Stimulated activated CD8-positive, alpha-beta memory T cell treated with anti-CD3 and anti-CD28 coated beads, Interleukin-15, amount 100 ng/mL, for 4 hours (primary cell): ENCODE data around the gene CST9.
"Not testable (repeated sequence)": the region's sequence is repeated elsewhere in the genome, so short reads cannot be mapped to it uniquely, and the experiment has no call there.

Experiments used
- DNase-seq, 2 donors: peaks; one replicate each; pipeline ENCODE4 v3.0.0-alpha.2; 2020; ENCODE audit warnings: low read depth in 2 of 2

Gene CST9

GRCh38 chr20:23587631-23588030, 18.1 kb downstream of the CST9 start:
- DNase-seq: no peak

GRCh38 chr20:23586735-23587525, 18.8 kb downstream of the CST9 start:
- DNase-seq: no peak

- no peak for DNase-seq
Observed at GRCh38 chr20:23585808-23586734, 19.6 kb downstream of the CST9 start.

- DNase-seq: no peak
Observed at GRCh38 chr20:23585449-23585807, 20.3 kb downstream of the CST9 start.

- DNase-seq: no peak
Observed at GRCh38 chr20:23584434-23585199, 21.1 kb downstream of the CST9 start.

GRCh38 chr20:23583526-23583925, 22.2 kb downstream of the CST9 start:
- no peak for DNase-seq

GRCh38 chr20:23582293-23582692, 23.4 kb downstream of the CST9 start:
- DNase-seq: no peak

- DNase-seq: not testable (repeated sequence)
Observed at GRCh38 chr20:23581833-23582232, 23.9 kb downstream of the CST9 start.

GRCh38 chr20:23574977-23575376, 30.7 kb downstream of the CST9 start:
- no peak for DNase-seq

GRCh38 chr20:23570178-23570760, 35.4 kb downstream of the CST9 start:
- no peak for DNase-seq

- no peak for DNase-seq
Observed at GRCh38 chr20:23569570-23569969, 36.1 kb downstream of the CST9 start.

GRCh38 chr20:23568971-23569330, 36.8 kb downstream of the CST9 start:
- DNase-seq: no peak

GRCh38 chr20:23568320-23568970, 37.3 kb downstream of the CST9 start, which contains the start of gene CST9L:
Gene CST9L (minus strand): TSS chr20:23568484. CDS start chr20:23568450, 34 bp downstream.
- DNase-seq: no peak

- DNase-seq: no peak
Observed at GRCh38 chr20:23566199-23566932, 39.4 kb downstream of the CST9 start.

GRCh38 chr20:23565503-23566045, 40.1 kb downstream of the CST9 start:
- DNase-seq: no peak

- DNase-seq: no peak
Observed at GRCh38 chr20:23564927-23565326, 40.8 kb downstream of the CST9 start.

GRCh38 chr20:23562721-23563342, 42.9 kb downstream of the CST9 start:
- DNase-seq: no peak

GRCh38 chr20:23554401-23554800, 51.3 kb downstream of the CST9 start:
- no peak for DNase-seq
